ENCODE measurements around the gene ZNF318.

- TF ChIP-seq POLR2A (IDR thresholded peaks at IDR 0.05) (no peak), CTCF (IDR thresholded peaks at IDR 0.05) (no peak)
Measured at GRCh38 chr6:43395776-43396175, 26.3 kb upstream of the ZNF318 start.
